Right lobe of liver (tissue), 6 donors: Measurements from ENCODE around the gene DENND4A. TPM values are rescaled to one million over a fixed set of nuclear protein-coding genes. Genes with fewer than 3 reads are reported as not detected.

Source experiments
- ATAC-seq, 4 donors: fragments of 200-7000 bp; cut with Tn5 transposase; one replicate each; pipeline ENCODE4 v1.9.1; 2020; ENCODE audit warnings: mild to moderate bottlenecking in 4 of 4, moderate library complexity in 4 of 4
- DNase-seq, 3 donors: peaks; one replicate each; pipeline ENCODE4 v3.0.0-alpha.2; 2020
- H3K27ac ChIP-seq, 3 donors: fragments of 200-600 bp; one replicate each; pipeline ENCODE4 v1.8.0; 2022
- H3K27me3 ChIP-seq, 2 donors: fragments of 200-600 bp; one replicate each; pipeline ENCODE4 v1.8.0; 2022
- H3K36me3 ChIP-seq, 4 donors: fragments of 200-600 bp; sonication (generic) in 1 of 4; one replicate each; pipeline versions ENCODE4 v1.5.1 to v1.8.0; 2017 to 2022; ENCODE audit warnings: control low read depth in 1 of 4
- H3K4me1 ChIP-seq, 4 donors: fragments of 200-600 bp; sonication (generic) in 1 of 4; one replicate each; pipeline versions ENCODE4 v1.5.1 to v1.8.0; 2017 to 2022; ENCODE audit warnings: control low read depth in 1 of 4
- H3K4me3 ChIP-seq, 3 donors: fragments of 200-600 bp; one replicate each; pipeline ENCODE4 v1.8.0; 2022
- H3K9me3 ChIP-seq, 4 donors: fragments of 200-600 bp; sonication (generic) in 1 of 4; one replicate each; pipeline versions ENCODE4 v1.5.1 to v1.8.0; 2017 to 2022; ENCODE audit warnings: control low read depth in 1 of 4
- POLR2A ChIP-seq: fragments of 450-650 bp; IDR thresholded peaks from one replicate; pipeline ENCODE4 v1.6.1; 2017; ENCODE audit warnings: antibody characterized with exemption, mild to moderate bottlenecking
- WGBS: methylation state at CpG from one replicate; pipeline ENCODE4 v1.1.6; 2018; ENCODE audit warnings: low coverage, low lambda C conversion rate; ENCODE audit not compliant: insufficient coverage; ENCODE audit errors: missing lambda C conversion rate; 5-methylcytosine and 5-hydroxymethylcytosine counted together
- intact Hi-C, 2 donors: fragments of 100-400 bp; cut with DNase I; formaldehyde crosslinking; loops; one replicate each; pipeline versions ENCODE4 v1.11.2 to v1.14.1; 2022
- total RNA-seq, 6 experiments: library from RNA; depleted of rRNA in 2 of 6; stranded (reverse); fragments of >200 nt in 2 of 6; fragmentation: NEBNext Ultra II Directional in 3 of 6; extraction: Animal tissue kit (Norgen Biotek cat#: 25700) in 3 of 6; gene quantifications; one replicate each; pipeline versions ENCODE4 v1.1.0 to v1.2.4, GENCODE V29; 2016 to 2023
- TF ChIP-seq, protein P1 (sequence below), 4 donors: fragments of 200-600 bp in 3 of 4; fragments of 450-650 bp in 1 of 4; IDR thresholded peaks; one replicate each; pipeline versions ENCODE4 v1.5.1 to v1.8.0; 2016 to 2022; ENCODE audit warnings: antibody characterized with exemption in 4 of 4, mild to moderate bottlenecking in 2 of 4
- donor health status: DM: no; HTN: yes; CAD: no.
- donor health status: DM: no; HTN: no; CAD: no.
- donor health status: DM: no; HTN: no; CAD: no.
- donor health status: DM: no; HTN: yes; CAD: no.
- donor health status: DM: no; HTN: yes; CAD: no.

DENND4A gene
- total RNA-seq, 6 experiments from 2014 or later: 12.7 to 32.4 (median 21.5) TPM

DNA sequence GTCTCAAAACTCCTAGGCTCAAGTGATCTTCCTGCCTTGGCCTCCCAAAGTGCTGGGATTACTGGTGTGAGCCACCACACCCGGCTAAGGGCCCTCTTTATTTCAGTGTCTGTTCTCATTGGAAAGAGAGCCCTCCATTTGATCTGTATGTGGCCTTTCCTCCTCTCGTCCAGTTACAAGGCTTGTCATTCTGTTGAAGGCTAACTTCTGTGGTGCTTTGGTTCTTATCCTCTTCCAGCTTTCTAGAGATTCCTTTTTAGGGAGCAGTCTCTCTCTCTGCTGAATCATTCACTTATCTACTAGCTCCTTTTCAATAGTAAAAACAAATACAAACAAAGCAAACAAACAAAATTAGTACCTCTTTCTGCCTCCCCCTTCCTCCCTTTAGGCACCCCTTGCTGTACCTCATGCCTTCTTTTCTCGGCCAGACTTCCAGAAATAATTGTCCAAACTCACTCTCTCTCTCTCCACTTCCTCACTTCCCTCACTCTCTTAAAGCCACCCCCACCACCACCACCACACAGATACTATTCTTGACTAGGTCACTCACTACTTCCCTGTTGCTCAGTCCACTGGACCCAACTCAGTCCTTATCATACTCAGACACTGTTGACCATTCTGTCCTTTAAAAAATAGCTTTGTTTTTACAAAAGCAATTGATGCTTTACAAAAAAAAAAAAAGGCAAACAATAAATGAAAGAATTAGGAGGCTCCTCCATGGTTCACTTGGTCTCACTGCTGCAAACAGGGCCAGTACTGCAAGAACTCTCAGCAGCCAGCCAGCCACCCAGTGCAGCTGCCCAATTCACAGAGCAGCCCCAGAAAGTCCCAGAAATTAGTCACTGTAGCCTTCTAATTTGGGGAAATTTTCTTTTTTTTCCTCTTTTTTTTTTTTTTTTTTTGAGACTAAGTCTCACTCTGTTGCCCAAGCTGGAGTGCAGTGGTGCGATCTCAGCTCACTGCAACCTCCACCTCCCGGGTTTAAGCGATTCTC, 45.5 kb upstream of the DENND4A start:
- DNase-seq (no peak), ATAC-seq (peak in 3 of 4 donors; percentile 9 to 32 (median 20))
- H3K4me1 ChIP-seq: peaks cover 0 to 25% (median 14%) of the 10 kb centered on the region in 4 donors
- H3K36me3 ChIP-seq: no peaks in the 10 kb centered on the region
- 67% methylated on average over 3 of the region's 6 CpGs for WGBS
- no peak overlapping the region for H3K4me3 ChIP-seq
- intact Hi-C loops: no loop called here
- H3K9me3 ChIP-seq: no peaks in the 10 kb centered on the region
- no peak overlapping the region for H3K27ac ChIP-seq
- H3K27me3 ChIP-seq: no peaks in the 10 kb centered on the region
- TF ChIP-seq, protein P1, sequence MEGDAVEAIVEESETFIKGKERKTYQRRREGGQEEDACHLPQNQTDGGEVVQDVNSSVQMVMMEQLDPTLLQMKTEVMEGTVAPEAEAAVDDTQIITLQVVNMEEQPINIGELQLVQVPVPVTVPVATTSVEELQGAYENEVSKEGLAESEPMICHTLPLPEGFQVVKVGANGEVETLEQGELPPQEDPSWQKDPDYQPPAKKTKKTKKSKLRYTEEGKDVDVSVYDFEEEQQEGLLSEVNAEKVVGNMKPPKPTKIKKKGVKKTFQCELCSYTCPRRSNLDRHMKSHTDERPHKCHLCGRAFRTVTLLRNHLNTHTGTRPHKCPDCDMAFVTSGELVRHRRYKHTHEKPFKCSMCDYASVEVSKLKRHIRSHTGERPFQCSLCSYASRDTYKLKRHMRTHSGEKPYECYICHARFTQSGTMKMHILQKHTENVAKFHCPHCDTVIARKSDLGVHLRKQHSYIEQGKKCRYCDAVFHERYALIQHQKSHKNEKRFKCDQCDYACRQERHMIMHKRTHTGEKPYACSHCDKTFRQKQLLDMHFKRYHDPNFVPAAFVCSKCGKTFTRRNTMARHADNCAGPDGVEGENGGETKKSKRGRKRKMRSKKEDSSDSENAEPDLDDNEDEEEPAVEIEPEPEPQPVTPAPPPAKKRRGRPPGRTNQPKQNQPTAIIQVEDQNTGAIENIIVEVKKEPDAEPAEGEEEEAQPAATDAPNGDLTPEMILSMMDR (IDR thresholded peaks at IDR 0.05): no peak
- no peak for TF ChIP-seq POLR2A

GRCh38 chr15:65836665-65837064, 44.6 kb upstream of the DENND4A start:
- no peak for DNase-seq
- ATAC-seq: no peak
- Histone ChIP-seq H3K4me1 (peaks cover 0 to 34% (median 17%) of the 10 kb centered on the region in 4 donors), H3K27me3 (no peaks in the 10 kb centered on the region), H3K27ac (no peak overlapping the region), H3K36me3 (no peaks in the 10 kb centered on the region), H3K4me3 (no peak overlapping the region), H3K9me3 (no peaks in the 10 kb centered on the region)
- WGBS: 81% methylated on average over 2 of the region's 4 CpGs
- intact Hi-C loops: no loop called here
- TF ChIP-seq, protein P1 (IDR thresholded peaks at IDR 0.05): peak in 2 of 4 donors; percentile 15 to 16
- TF ChIP-seq POLR2A: no peak

DNA sequence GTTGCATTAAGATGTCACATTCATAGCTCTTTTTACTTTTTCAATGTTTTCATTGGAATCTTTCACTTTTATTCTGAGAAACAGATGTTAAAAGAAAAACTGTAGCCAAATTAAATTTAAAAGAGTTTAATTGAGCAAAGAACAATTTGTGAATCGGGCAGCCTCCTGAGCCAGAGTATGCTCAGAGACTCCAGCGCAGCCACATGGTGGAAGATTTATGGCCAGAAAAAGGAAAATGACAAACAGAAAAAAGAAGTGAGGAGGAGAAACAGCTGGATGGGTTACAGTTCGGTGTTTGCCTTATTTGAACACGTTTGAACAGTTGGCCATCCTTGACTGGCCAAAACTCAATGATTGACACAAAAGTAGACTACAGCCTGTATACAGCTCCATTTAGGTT, 43.4 kb upstream of the DENND4A start:
- 61% methylated on average over 4 of the region's 4 CpGs for WGBS
- H3K4me3 ChIP-seq: no peak overlapping the region
- no peaks in the 10 kb centered on the region for H3K9me3 ChIP-seq
- no peak overlapping the region for H3K27ac ChIP-seq
- no peaks in the 10 kb centered on the region for H3K36me3 ChIP-seq
- no peaks in the 10 kb centered on the region for H3K27me3 ChIP-seq
- DNase-seq (no peak), ATAC-seq (no peak)
- intact Hi-C loops: no loop called here
- peaks cover 0 to 38% (median 16%) of the 10 kb centered on the region in 4 donors for H3K4me1 ChIP-seq
- no peak for TF ChIP-seq POLR2A
- TF ChIP-seq, protein P1 (IDR thresholded peaks at IDR 0.05): no peak

- WGBS: 93% methylated on average over 8 of the region's 8 CpGs
- no peak overlapping the region for H3K4me3 ChIP-seq
- H3K9me3 ChIP-seq: no peaks in the 10 kb centered on the region
- no peak for TF ChIP-seq POLR2A
- TF ChIP-seq, protein P1 (IDR thresholded peaks at IDR 0.05): no peak
- H3K27me3 ChIP-seq: no peaks in the 10 kb centered on the region
- DNase-seq (no peak), ATAC-seq (no peak)
- no peak overlapping the region for H3K27ac ChIP-seq
- H3K36me3 ChIP-seq: no peaks in the 10 kb centered on the region
- peaks cover 0 to 33% (median 13%) of the 10 kb centered on the region in 4 donors for H3K4me1 ChIP-seq
- intact Hi-C loops: no loop called here
These were observed 42.6 kb upstream of the DENND4A start for GRCh38 chr15:65834603-65835282.
